Cardiac fibroblast (primary cell): Measurements from ENCODE around the gene GPR155.

Experiments
- DNase-seq, 2 donors: peaks; one replicate each; pipeline versions ENCODE4 v3.0.0 to v3.0.0-alpha.2; 2010; ENCODE audit warnings: low read depth in 2 of 2
- H3K4me3 ChIP-seq, 2 donors: replicated peaks in 1 of 2; 1 replicate in 1 of 2; 2 replicates in 1 of 2; pipeline ENCODE4 v1.5.1; 2011; ENCODE audit warnings: low read depth in 2 of 2, low read length in 2 of 2, mild to moderate bottlenecking in 2 of 2, moderate library complexity in 1 of 2
- TF ChIP-seq, protein P1 (sequence below): IDR thresholded peaks from one replicate; pipeline ENCODE4 v1.5.1; 2011; ENCODE audit warnings: low read depth, mild to moderate bottlenecking, low read length, inconsistent platforms

GPR155 gene

DNA sequence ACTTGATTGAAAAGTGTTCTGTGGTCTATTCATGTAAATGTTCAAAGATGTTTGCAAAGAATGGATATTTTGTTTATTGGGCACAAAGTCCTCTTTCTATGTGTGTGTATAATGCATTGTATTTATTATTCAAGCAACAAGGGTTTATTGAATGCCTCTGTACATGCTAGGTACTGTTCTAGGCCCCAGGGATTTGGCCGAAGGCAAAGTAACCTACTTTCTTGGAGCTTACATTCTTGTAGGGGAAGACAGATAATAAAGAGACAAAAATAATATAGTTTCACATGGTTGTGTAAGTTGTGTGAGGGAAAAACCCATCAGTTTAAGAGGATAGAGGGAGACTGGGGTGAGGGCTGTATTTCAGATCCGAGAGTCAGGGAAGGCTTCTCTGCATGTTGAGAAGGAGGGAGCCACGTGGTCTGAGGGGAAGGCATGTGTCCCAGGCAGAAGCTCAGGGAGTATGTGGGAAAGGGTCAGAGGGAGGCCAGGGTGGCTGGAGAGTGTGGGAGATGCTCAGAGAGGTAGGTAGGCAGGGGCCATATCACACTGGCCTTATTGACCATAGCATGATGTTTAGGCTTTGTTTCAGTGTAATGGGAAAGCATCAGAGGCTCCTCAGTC lies 40.4 kb upstream of the GPR155 start:
- TF ChIP-seq, protein P1, sequence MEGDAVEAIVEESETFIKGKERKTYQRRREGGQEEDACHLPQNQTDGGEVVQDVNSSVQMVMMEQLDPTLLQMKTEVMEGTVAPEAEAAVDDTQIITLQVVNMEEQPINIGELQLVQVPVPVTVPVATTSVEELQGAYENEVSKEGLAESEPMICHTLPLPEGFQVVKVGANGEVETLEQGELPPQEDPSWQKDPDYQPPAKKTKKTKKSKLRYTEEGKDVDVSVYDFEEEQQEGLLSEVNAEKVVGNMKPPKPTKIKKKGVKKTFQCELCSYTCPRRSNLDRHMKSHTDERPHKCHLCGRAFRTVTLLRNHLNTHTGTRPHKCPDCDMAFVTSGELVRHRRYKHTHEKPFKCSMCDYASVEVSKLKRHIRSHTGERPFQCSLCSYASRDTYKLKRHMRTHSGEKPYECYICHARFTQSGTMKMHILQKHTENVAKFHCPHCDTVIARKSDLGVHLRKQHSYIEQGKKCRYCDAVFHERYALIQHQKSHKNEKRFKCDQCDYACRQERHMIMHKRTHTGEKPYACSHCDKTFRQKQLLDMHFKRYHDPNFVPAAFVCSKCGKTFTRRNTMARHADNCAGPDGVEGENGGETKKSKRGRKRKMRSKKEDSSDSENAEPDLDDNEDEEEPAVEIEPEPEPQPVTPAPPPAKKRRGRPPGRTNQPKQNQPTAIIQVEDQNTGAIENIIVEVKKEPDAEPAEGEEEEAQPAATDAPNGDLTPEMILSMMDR: no peak
- DNase-seq: no peak
- H3K4me3 ChIP-seq: no peak overlapping the region

DNA sequence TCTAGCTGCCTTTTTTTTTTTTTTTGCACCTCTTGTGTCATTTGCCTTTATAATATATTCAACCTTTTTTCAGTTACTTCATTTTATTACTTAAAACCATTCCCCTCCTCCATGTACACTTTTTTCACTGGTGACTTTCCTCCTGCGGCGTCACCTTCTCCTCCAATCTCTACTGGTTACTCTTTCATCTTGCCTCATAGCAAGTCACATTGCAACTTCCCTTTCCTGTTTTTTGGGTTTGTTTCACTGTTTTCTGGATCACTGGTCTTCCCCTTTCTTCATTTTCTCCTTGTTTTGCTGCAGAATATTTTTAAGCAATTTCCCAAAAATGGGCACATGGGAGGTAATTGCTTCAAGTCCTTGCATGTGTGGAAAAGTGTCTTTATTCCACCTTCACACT lies 37.7 kb upstream of the GPR155 start:
- TF ChIP-seq, protein P1: no peak
- DNase-seq: no peak
- H3K4me3 ChIP-seq: no peak overlapping the region

DNA sequence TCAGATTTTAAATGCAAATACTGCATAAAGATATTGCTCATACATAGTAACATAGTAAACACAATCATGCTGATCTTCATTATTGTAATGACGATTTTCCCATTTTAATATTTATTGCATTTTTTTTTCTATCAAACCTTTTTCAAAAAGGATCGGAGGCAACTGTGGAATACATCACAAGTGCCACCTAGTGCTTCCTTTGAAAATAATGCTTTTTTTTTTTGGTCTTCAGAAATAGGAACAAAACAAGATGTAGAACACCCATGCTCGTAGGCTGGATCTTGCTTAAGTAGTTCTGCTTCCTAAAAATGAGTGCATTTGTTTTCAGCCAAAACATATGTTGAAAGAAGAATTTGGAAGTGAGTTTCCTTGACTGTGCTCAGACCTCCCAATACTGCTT lies 35.7 kb upstream of the GPR155 start:
- TF ChIP-seq, protein P1: peak; percentile 16
- DNase-seq: peak; percentile 25 to 26
- H3K4me3 ChIP-seq: no peak overlapping the region

DNA sequence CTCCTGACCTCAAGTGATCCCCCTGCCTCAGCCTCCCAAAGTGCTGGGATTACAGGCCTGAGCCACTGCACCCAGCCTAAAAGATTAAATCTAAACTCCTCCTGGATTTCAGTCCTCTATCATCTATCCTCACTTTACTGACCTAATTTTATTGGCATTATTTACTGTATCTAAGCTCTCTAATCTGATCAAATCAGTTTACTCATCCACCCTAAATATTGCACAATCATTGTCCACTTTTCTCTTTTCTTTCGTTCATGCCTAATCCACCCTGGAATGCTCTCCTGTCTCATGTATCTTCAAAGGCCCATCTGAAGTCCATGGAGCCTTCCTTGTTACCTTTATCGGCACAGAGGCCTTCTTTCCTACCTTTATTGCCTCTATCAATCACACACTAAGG lies 31.6 kb upstream of the GPR155 start:
- no peak overlapping the region for H3K4me3 ChIP-seq
- no peak for DNase-seq
- TF ChIP-seq, protein P1: no peak

DNA sequence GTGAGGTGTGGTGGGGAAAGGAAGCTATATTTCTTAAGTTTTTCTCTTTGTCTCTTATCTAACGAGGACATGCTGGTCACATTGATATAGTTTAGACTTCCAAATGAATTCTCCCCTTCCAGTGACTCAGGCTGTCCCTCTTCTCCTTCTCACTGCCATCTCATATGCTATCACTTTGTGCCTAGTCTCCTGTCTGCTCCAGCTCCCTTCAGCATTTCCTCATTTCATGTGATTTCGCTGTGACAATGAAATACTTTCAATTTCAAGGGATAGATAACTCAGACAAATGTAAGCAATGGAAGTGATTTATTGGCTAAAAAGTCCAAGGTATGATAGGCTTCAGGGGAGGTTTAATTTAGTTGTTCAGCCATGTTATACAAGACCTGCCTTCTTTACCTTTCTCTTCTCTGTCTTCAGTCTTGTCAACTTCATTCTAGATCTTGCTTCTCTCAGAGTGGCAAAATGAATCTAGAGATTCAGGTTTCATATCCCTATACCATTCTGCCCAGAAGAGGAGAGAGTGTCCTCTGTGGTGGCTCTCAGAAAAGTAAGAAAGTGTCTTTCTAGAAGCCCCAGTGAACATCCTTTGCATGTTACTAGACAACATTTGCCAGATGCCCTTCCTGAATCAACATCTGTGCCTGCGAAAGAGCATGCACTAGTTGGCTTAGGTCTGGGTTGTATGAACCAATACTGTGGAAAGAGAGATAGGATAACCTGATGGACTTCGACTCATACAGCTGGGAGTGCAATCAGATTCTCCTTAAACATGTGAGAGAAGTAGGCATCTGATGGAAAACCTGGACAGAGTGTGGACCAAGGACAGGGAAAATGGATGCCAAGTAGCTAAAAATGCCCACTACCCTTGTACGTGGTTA lies 29.9 kb upstream of the GPR155 start:
- DNase-seq: no peak
- TF ChIP-seq, protein P1: no peak
- H3K4me3 ChIP-seq: no peak overlapping the region

DNA sequence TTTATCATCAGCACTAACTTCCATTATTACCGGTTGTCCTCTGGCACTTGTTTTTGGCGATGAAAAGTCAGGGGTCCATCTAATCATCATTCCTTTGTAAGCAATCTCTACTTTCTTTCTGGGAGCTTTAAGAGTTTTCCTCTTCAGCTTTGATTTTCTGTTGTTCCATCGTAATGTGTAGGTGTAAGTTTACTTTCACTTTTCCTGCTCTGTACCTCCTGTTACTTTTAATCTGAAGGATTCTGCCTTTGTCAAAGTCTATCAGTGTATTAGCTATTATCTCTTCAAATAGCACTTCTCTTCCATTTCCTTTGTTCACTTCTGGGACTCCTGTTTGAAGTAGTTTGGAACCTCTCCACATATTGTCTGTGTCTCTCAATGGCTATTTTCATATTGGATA lies 25.5 kb upstream of the GPR155 start:
- TF ChIP-seq, protein P1: no peak
- DNase-seq: no peak
- H3K4me3 ChIP-seq: no peak overlapping the region
